GM12878 (cell line): ENCODE data around the gene ZNF668. TPM values are rescaled to one million over a fixed set of nuclear protein-coding genes. Genes with fewer than 3 reads are reported as not detected.

Experiments
- ATF2 ChIP-seq: IDR thresholded peaks from 2 replicates; pipeline ENCODE4 v1.6.1; 2012; ENCODE audit warnings: low read length, inconsistent platforms
- ATF3 ChIP-seq: IDR thresholded peaks from 2 replicates; pipeline ENCODE4 v1.6.1; 2011; ENCODE audit warnings: low read depth, mild to moderate bottlenecking, low read length, moderate library complexity, borderline replicate concordance; ENCODE audit errors: extremely low read depth
- CHD1 ChIP-seq: IDR thresholded peaks from 2 replicates; pipeline ENCODE4 v1.6.1; 2012; ENCODE audit warnings: low read depth, low read length, improper control_type of control experiment
- CHD2 ChIP-seq: IDR thresholded peaks from 2 replicates; pipeline ENCODE4 v1.6.1; 2011; ENCODE audit warnings: low read depth, low read length, improper control_type of control experiment, borderline replicate concordance
- E2F8 ChIP-seq: fragments of 450-650 bp; IDR thresholded peaks from 2 replicates; pipeline ENCODE4 v1.6.1; 2018; ENCODE audit warnings: mild to moderate bottlenecking, low read depth, moderate library complexity; ENCODE audit not compliant: partially characterized antibody
- GABPA ChIP-seq: IDR thresholded peaks from 2 replicates; pipeline ENCODE4 v1.6.1; 2014; ENCODE audit warnings: antibody characterized with exemption, low read depth, mild to moderate bottlenecking, inconsistent platforms
- HSF1 ChIP-seq: fragments of 150-350 bp; IDR thresholded peaks from 2 replicates; pipeline ENCODE4 v1.6.1; 2014; ENCODE audit warnings: mild to moderate bottlenecking, low read depth, low read length
- IRF4 ChIP-seq: IDR thresholded peaks from 2 replicates; pipeline ENCODE4 v1.6.1; 2011; ENCODE audit warnings: low read depth, low read length
- MYB ChIP-seq: fragments of 150-350 bp; IDR thresholded peaks from 2 replicates; pipeline ENCODE4 v1.6.1; 2014; ENCODE audit warnings: mild to moderate bottlenecking, low read depth, low read length, borderline replicate concordance
- NFIC ChIP-seq: IDR thresholded peaks from 2 replicates; pipeline ENCODE4 v1.6.1; 2012; ENCODE audit warnings: low read depth, mild to moderate bottlenecking, inconsistent platforms, low read length, moderate library complexity
- POLR2A ChIP-seq: IDR thresholded peaks from 2 replicates; pipeline ENCODE4 v1.6.1; 2011; ENCODE audit warnings: low read depth, mild to moderate bottlenecking, low read length
- RELB ChIP-seq: fragments of 450-650 bp; IDR thresholded peaks from 2 replicates; pipeline ENCODE4 v1.6.1; 2017; ENCODE audit warnings: low read depth, mild to moderate bottlenecking, moderate library complexity
- RFX5 ChIP-seq: IDR thresholded peaks from 2 replicates; pipeline ENCODE4 v1.6.1; 2011; ENCODE audit warnings: low read depth, low read length, improper control_type of control experiment
- RUNX3 ChIP-seq: IDR thresholded peaks from 2 replicates; pipeline ENCODE4 v1.6.1; 2012; ENCODE audit warnings: low read length, inconsistent platforms
- SMC3 ChIP-seq: IDR thresholded peaks from 2 replicates; pipeline ENCODE4 v1.6.1; 2011; ENCODE audit warnings: low read length, improper control_type of control experiment, borderline replicate concordance
- STAT3 ChIP-seq: IDR thresholded peaks from 2 replicates; pipeline ENCODE4 v1.6.1; 2011; ENCODE audit warnings: low read depth, low read length, improper control_type of control experiment
- SUPT20H ChIP-seq: IDR thresholded peaks from 2 replicates; pipeline ENCODE4 v1.6.1; 2011; ENCODE audit warnings: low read depth, mild to moderate bottlenecking, low read length, moderate library complexity, borderline replicate concordance; ENCODE audit not compliant: control insufficient read depth
- TARDBP ChIP-seq: IDR thresholded peaks from 2 replicates; pipeline ENCODE4 v1.6.1; 2016; ENCODE audit warnings: borderline replicate concordance
- WRNIP1 ChIP-seq: IDR thresholded peaks from 2 replicates; pipeline ENCODE4 v1.6.1; 2011; ENCODE audit warnings: low read depth, low read length, improper control_type of control experiment, borderline replicate concordance
- ZNF622 ChIP-seq: fragments of 450-650 bp; IDR thresholded peaks from 2 replicates; pipeline ENCODE4 v1.6.1; 2017; ENCODE audit warnings: mild to moderate bottlenecking, inconsistent platforms
- ZZZ3 ChIP-seq: IDR thresholded peaks from 2 replicates; pipeline ENCODE4 v1.6.1; 2011; ENCODE audit warnings: low read depth; ENCODE audit not compliant: control insufficient read depth, insufficient read length
- polyA plus RNA-seq, 11 experiments: library from polyadenylated mRNA; depleted of rRNA in 4 of 11; unstranded in 6 of 11; stranded (reverse) in 5 of 11; fragments of >200 nt; fragmentation: Nextera tagmentation in 4 of 11; fragmentation: Illumina TruSeq in 1 of 11; extraction: Ambion mirVana in 4 of 11; extraction: Trizol in 1 of 11; gene quantifications; 1 replicate in 1 of 11; 2 replicates in 10 of 11; pipeline versions ENCODE4 v1.2.1 to v1.2.3, GENCODE V29; 2011 to 2016; ENCODE audit warnings: inconsistent platforms in 2 of 11, missing spikeins in 2 of 11, low read depth in 1 of 11
- total RNA-seq, 4 experiments: library from RNA; depleted of rRNA in 3 of 4; stranded (reverse); fragments of >200 nt in 3 of 4; fragmentation: Illumina TruSeq in 1 of 4; extraction: Trizol in 1 of 4; gene quantifications; 2 replicates each; pipeline versions ENCODE4 v1.2.1 to v1.2.3, GENCODE V29; 2013 to 2021

Gene ZNF668
- total and polyA plus RNA-seq, 10 of the 15 experiments (the other 5 are each of a cell fraction or from before 2014, with no cell fraction given), result 0.05 to 20.7 (median 10.0) TPM; not detected in 1

GRCh38 chr16:31073970-31074813 is at the start of gene ZNF668, which contains the start of gene ZNF646 (continued):
- TF ChIP-seq NFIC, result no peak
- TF ChIP-seq ATF2, result peak; percentile 54
- no peak for TF ChIP-seq ATF3
- no peak for TF ChIP-seq CHD1
- peak; percentile 87 for TF ChIP-seq POLR2A
- no peak; the same call in 1 of the 2 replicates for TF ChIP-seq WRNIP1
- peak; percentile 56; the same call in 1 of the 2 replicates for TF ChIP-seq RUNX3
- no peak for TF ChIP-seq ZNF622
- TF ChIP-seq E2F8, result peak; percentile 97
- TF ChIP-seq SUPT20H, result no peak
- no peak for TF ChIP-seq MYB
- 0 out of 2 replicates have a peak, but pooled peaks have one; percentile 30 for TF ChIP-seq IRF4
- no peak for TF ChIP-seq TARDBP
- TF ChIP-seq RFX5, result no peak; the same call in 1 of the 2 replicates
- peak; percentile 43 for TF ChIP-seq RELB
- peak; percentile 100 for TF ChIP-seq GABPA
- TF ChIP-seq ZZZ3, result no peak
- TF ChIP-seq SMC3, result no peak
- TF ChIP-seq HSF1, result 0 out of 2 replicates have a peak, but pooled peaks have one; percentile 16
- TF ChIP-seq CHD2, result no peak
- TF ChIP-seq STAT3, result no peak
